Frontal cortex (tissue), 4 donors: ENCODE data around the gene CCBE1. TPM values are rescaled to one million over a fixed set of nuclear protein-coding genes. Genes with fewer than 3 reads are reported as not detected.

ENCODE experiments used
- DNase-seq, 2 donors: peaks; one replicate each; pipeline ENCODE4 v3.0.0; 2012; ENCODE audit warnings: low spot score in 2 of 2
- FAIRE-seq: peaks from 2 replicates; lab custom pipeline; 2012; peaks lifted over from hg19 to GRCh38; lab: Jason Lieb, UNC
- total RNA-seq: library from RNA; depleted of rRNA; stranded (reverse); fragments of >200 nt; gene quantifications from one replicate; pipeline ENCODE4 v1.2.3, GENCODE V29; 2014
- donor health status: control.
- donor health status: control.
- donor health status: control.

The CCBE1 gene
- total RNA-seq, 1 donor from 2014 or later = 32.6 TPM

DNA sequence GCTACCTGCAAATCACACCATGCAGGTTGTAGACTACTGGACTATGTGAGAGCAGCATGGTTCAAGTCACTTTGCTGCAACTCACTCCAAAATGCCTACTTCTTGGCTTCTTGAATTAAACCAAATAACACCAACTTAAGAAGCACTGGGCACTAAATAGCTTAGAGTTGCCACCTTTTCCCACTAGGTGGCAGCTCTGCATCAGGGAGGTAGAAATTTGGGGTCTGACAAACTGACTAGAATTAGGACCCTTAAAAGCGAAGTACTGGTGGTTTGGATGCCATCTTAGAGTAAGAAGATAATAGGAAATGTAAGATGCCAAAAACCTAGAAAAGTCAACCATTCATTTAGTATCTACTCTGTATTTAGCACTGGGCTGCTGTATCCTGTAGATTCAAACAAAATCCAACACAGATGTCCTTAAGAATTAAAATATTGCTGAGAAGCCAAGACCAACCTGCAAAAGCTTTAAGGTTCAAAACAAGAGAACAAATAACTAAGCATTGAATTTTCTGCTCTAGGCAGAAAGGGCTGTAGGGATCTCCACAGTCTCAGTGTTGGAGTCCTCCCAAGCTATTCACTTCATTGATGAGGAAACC lies 65.5 kb downstream of the CCBE1 start:
- FAIRE-seq = no peak
- no peak for DNase-seq

DNA sequence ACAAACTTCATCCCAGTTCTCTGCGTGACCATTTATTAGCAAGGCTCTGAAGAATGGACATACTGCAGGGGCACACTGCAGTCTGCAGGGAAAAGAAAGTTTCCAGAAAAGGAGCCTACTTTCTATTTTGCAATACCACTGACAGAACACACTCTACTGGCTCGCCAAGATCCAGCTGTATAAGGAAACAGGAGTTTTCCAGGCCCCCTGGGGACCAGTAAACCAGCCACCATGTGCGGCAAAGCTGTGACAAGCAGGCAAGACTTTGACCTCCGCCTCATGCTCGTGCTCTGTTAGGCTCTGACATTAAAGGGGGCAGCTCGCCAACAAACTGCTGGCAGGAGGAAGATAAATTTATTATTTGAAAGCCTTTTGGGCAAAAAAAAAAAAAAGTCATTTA lies 67.3 kb downstream of the CCBE1 start:
- FAIRE-seq = no peak
- DNase-seq = no peak

DNA sequence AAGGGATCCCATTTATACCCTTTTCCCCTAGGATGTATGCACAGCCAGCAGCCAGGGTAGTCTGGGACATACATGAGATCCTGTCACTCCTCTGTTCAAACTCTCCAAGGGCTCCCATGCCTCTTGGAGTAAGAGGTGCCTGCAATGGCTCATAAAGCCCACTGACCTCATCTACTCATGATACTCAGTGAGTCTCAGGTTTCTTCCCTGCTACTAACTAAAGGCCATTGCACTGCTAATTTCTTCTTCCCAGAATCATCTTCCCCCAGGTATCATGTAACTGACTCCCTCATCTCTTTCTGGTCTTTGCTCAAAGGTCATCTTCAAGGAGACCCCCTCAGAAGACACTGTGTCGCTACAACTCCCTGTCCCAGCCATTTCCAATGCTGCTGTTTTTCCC lies 68.2 kb downstream of the CCBE1 start:
- DNase-seq (no peak), FAIRE-seq (no peak)

DNA sequence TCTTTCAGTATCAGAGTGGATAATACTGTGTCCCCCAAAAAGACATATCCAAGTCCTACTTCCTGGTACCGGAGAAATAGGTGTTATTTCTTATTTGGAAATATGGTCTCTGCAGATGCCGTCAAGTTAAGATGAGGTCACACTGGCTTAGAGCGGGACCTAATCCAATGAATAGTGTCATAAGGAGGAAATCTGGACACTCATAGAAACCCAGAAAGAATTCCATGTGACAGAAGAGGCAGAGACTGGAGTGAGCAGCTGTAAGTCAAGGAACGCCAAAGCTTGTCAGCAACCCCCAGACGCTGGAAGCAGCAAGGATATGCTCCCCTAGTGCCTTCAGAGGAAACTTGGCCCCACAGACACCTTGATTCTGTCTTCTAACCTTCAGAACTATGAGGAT lies 69.8 kb downstream of the CCBE1 start:
- no peak for DNase-seq
- FAIRE-seq = no peak

DNA sequence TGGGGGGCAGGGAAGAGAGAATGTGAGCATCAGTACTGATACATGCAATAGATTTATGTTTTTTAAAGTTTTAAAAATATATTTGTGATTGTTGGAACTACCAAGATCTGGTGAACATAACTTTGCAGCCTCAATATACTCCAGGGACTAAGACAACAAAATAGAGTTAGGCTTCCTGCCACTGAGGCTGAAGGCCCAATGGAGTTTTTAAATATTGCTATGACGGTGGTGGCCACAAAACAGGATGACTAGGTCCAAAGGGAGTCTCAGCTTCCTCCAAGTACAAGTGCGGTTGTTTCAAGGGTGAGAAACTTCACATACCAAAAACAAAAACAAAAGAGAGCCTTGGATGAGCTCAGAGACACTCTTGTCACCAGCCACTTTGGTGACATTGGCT lies 72.9 kb downstream of the CCBE1 start:
- DNase-seq = no peak
- FAIRE-seq = no peak

DNA sequence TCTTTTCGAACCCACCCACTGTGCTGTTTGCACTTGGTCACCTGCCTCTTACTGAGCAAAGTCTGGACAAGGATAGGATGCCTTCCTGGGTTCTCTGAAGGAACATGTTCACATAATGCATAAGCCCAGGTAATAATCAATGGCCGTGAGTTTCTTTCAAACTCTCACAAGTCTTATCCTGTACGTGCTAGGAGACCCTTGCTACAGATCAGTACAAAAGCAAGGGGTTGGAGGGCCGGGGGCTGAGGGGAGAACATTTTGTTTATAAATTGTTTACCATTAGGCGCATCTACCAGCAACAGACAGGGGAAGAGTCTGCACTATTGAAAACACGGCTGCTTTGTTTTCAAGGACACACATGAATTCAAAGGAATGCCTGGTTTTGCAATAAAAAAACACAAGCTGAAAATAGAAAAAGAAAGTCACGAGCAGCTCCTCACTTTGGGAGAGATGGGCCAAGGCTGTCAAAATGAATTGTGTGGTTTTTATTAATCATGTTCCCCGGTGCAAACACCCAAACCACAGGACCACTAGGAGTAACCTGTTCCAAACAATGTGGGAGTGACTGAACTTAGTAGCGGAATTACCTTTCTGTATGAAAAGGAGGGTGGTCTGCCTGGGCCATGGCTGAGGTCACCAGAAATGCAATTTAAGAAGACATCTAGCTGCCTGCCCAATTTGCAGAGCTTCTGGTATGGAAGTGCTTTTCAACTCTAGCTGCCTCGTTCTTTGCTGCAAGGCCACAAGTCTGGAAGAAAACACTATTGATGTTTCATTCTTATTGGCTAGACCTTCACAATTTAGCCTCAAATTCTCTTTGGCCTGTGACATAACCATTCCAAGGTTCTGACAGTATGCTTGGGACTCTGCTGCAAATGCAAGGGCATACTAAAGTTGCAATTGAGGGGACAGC lies 73.5 kb downstream of the CCBE1 start:
- no peak for FAIRE-seq

DNA sequence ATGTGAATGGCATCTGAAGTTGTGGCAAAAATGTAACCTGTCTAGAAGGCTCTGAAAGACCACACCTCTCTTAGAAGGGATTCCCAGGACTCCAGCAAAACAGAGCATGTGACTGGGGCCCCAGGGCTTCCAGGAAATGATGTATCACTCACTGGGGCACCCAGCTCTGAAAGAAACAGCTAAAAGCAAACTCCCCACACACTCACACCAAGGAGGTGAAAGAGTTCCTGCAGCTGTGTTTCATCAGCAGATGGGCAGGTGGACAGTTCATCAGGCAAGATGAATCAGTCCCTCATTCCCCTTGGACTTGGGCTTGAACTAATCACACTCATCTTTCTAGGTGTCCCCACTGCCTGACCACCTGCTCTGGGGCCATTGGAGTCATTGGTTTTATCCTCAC lies 76.2 kb downstream of the CCBE1 start:
- FAIRE-seq (no peak), DNase-seq (no peak)

More for the DNA sequence above, 73.5 kb downstream of the CCBE1 start:
- no peak for DNase-seq

DNA sequence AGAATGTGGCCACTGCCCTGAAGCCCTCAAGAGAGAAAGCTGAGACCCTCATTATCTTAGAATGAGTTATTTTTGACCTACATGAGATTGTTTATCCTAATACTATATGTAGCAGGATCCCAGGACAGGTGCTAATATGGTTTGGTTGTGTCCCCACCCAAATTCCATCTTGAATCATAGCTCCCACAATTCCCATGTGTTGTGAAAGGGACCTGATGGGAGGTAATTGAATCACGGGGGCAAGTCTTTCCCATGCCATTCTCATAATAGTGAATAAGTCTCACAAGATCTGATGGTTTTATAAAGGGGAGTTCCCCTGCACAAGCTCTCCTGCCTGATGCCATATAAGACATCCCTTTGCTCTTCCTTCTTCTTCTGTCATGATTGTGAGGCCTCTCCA lies 76.8 kb downstream of the CCBE1 start:
- DNase-seq (no peak), FAIRE-seq (no peak)

DNA sequence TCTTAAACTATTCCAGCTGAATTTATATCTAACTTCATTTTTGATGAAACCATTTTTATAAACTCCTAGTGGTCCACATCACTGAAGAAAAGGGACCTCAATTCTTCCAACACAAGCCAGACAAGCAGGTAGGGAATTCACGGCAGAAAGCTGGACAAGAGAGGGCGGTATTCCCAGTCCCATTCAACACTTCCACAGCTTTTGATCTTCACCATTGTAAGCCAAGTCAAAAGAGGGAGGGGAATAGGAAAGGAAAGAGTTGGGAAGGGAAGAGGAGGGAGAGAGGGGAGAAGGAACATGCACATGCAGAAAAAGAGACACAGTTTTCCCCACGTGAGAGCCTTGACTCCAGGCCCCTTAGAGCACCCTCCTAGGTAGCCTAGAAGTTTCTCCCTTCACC lies 77.4 kb downstream of the CCBE1 start:
- no peak for FAIRE-seq

DNA sequence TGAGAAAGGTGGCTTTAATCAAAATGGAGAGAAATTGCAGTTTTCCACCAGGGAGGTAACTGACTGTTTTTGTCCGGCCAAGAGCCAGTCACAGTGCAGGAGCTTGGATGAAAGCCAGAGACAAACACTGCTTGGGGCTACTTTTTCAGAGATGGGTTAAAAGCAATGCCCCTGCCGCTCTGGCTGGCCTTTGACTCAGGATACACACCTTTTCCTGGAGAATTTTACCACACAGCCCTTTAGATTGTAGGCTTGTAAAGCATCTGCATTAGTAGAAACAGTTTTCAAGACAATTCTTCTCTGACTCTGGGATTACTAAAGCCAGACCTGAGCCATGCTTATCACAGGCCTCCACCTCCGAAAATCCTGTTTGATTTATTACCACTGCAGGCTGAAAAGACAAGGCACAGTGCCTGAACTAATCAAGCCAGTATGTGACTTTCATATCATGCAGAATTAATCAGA lies 79.7 kb downstream of the CCBE1 start:
- no peak for FAIRE-seq
- no peak for DNase-seq

More for the DNA sequence above, 77.4 kb downstream of the CCBE1 start:
- no peak for DNase-seq

DNA sequence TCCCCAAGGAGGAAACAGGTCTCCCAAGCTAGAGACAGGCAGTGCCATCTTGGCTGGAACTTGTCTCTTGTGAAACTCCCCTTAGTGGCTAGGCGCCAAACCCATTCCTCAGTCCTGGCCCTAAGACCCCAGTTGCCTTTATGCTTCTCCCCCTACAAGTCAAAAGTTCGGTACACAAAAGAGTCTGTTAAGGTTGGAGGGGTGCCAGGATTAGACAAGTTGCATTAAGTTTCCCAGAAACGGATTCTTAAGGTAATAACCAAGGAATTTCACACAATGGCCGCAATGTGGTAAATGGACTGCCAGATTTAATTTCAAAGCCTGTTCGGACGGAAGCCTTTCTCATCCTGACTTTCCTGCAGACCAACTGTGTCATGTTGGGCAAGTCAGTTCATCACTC lies 80.7 kb downstream of the CCBE1 start:
- DNase-seq = no peak
- no peak for FAIRE-seq

DNA sequence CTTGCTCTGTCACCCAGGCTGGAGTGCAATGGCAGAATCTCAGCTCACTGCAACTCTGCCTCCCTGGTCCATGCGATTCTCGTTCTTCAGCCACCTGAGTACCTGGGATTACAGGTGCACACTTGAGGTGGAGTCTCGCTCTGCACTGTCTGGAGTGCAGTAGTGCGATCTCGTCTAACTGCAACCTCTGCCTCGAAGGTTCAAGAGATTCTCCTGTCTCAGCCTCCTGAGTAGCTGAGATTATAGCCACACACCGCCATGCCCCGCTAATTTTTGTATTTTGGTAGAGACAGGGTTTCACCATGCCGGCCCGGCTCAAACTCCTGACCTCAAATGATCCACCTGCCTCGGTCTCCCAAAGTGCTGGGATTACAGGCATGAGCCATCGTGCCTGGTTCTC lies 83.3 kb downstream of the CCBE1 start:
- no peak for DNase-seq
- no peak for FAIRE-seq

DNA sequence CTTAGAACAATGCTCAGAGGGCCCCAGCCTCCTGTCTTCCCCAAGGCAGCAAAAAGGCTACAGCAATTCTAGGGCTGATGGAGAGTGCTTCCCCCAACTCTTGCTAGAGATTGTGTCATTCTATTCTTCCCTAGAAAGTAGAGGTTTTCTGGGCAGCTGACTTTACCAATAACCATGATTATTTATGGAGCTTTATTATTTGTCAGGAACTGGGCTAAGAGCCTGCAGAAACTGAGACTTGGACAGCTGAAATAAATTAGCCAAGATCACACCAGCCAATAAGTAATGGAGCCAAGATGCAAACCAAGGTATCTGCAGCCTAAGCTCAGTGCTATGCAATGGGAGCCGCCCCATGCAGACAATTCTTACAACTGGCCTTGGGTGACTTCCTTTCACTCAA lies 84.8 kb downstream of the CCBE1 start:
- FAIRE-seq (no peak), DNase-seq (no peak)

DNA sequence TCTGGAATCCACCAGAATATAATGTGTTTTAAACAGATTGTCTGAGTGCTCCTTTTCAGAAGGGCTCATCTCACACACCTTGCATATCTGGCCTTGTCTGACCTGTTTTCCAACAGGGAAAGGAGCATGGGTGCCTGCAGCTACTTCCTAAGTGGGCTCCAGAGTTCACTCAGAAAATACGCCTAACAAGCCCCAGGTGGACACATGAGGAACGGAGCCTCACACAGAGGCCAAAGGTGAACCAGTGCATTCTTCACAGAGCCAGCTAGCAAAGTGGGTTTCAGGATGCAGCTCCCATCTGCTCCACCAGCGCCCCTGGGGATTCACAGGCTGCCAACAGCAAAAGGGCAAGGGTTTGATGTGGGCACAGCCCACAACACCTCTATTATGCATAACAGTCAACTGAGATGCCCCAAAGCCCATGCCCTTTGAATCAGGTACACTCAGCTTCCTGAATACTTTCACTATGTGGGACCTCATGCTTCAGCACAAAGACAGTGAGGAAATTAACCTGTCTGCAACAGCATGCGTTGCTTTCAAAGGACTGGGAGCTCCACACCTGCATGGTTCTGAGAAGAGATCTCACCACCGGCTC lies 86.6 kb downstream of the CCBE1 start:
- DNase-seq (no peak), FAIRE-seq (no peak)

DNA sequence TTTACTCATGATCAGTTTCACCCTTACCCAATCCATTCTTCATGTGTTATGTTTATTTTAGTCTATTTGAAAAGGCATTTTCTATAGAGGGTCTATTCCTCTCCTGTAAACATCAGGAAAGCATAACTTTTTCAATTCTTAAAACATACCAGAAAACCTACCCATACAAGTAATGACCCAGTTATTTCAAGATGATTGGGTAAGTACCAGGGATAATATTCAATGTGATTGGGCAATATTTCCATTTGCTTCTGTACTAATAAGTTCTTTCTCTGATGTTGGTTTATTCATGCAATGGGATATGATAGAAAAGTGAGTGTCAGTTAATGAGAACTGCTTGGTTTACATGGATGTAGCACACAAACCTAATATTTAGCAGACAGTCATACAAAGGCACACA lies 87.6 kb downstream of the CCBE1 start:
- no peak for FAIRE-seq
- no peak for DNase-seq

DNA sequence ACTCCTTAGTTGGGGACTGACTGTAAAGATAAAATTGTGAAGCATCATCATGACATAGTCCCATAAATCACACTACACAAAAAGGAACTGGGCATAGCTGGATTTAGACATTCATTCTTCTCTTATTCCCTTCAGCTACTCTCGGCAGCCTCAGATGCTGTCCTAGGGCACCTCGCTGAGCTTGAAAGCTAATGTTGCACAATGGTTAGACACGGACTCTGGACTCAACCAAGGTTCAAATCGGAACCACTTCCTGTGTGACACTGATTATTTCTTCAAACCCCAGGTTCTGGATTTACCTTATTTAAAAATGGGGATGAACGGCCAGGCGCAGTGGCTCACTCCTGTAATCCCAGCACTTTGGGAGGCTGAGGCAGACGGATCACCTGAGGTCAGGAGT lies 89.8 kb downstream of the CCBE1 start:
- no peak for FAIRE-seq
- DNase-seq = no peak

DNA sequence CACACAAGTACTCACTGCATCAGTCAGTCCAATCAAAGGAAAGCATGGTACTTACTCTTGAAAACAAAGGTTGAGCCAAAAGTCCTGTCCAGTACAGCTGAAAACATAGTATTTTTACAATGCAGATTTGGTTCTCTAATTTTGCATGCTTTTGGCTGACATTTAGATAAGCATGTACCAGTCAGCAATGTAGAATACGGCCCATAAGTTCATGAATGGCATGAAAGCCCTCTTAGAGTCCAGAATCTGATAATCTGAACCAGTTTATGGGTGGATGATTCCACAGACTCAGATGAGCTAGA lies 90.2 kb downstream of the CCBE1 start:
- FAIRE-seq (no peak), DNase-seq (no peak)

DNA sequence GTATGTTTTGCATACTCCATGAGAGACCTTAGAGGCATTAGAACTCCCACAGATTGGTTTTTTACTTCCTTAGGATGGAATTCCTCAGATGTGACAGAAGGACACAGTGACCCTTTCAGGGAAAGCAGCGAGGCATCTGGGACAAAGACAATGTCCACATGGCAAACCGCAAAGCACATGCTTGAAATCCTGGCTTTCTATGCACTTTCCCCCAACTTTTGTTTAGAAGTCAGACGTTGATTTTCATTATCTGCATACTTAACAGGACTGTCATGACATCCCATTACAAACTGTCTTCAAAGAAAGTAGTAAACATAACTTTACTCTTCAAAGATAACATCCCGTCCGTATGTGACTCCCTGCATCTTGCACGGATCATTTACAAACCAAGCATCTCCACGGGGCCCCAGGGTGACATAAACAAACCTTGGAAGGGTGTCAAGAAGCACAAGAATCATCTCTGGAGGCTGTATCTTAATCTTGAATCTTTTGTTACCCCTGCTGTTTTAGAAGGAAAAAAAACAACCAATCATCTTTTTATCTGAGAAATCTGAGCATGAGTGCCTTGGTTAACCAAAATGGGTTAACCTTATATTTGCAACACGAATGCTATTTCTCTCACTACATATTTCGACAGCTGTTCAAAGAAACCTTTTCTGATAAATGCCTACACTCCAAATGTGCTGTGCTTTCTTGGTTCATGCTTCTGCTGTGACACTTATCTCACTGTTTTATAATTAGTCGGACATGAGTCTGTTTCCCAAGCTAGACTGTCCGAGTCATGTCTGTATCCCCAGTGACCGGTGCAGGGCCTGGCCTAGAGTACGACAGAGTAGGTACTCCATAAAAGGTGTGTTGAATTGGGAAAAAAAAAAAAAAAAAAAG lies 90.8 kb downstream of the CCBE1 start:
- DNase-seq (no peak), FAIRE-seq (no peak)

DNA sequence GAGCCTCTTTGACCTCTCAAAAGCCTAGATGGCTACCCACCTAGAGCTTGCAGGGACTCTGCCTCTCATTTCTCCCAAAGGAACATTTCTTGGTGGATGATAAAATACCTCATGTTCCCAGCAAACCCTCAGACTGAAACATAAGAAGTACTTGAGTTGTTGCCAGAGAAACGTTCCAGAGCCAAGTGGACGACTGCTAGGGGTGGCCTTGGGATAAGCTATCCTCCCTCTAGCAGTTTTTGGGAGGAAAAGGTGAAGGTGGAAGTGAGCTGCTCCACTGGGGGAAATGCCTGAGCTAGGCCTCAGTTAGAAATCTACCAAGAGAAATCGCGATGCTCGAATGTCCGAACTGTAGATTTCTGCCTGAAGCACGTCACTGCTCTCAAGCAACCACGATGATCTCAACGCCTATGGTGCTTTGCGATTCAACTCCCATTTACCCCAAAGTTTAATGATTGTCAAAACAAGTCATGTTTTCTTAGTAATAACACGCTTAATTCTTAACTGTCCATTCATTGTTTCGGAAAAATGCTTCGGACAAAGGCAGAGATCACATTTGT lies 91.5 kb downstream of the CCBE1 start:
- DNase-seq = no peak
- FAIRE-seq = no peak

DNA sequence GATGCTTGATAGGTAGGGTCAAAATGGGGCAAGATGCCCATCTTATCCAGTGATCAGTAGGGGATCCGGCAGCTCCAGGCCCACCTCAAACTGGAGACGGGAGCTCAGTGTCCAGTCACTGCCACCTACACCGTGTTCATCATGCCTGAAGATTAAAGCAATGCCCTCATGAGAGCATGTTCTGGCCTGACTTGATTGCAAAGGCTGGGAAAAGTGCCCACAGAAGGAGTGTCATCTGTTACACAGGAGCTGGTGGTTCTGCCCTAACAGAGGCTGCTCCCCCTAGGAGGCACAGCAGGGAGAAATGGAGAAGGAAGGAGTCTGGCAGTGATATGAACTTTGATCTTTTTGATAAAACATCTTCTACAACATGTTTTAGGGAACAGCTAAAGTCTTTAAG lies 92.3 kb downstream of the CCBE1 start:
- no peak for FAIRE-seq
- no peak for DNase-seq
